ENCODE data around the gene ARFIP1.
A peak's percentile ranks its signal among the peaks of the same experiment; 100 is the strongest.

The ARFIP1 gene

GRCh38 chr4:152937336-152938236, 157.8 kb downstream of the ARFIP1 start:
- peak overlapping the region; percentile 87 for H3K27ac ChIP-seq
- TF ChIP-seq CTCF (conservative IDR thresholded peaks at IDR 0.05), result no peak
- no peak for TF ChIP-seq ZFX (IDR thresholded peaks at IDR 0.05)

- H3K27ac ChIP-seq, result peak overlapping the region; percentile 87
- TF ChIP-seq ZFX (IDR thresholded peaks at IDR 0.05) (no peak), CTCF (conservative IDR thresholded peaks at IDR 0.05) (no peak)
Observed at GRCh38 chr4:152938237-152938947, 158.6 kb downstream of the ARFIP1 start.

GRCh38 chr4:152939621-152940020, 159.9 kb downstream of the ARFIP1 start:
- no peak overlapping the region for H3K27ac ChIP-seq
- TF ChIP-seq CTCF (conservative IDR thresholded peaks at IDR 0.05) (no peak), ZFX (IDR thresholded peaks at IDR 0.05) (no peak)

GRCh38 chr4:152940461-152940860, 160.7 kb downstream of the ARFIP1 start:
- H3K27ac ChIP-seq, result no peak overlapping the region
- no peak for TF ChIP-seq CTCF (conservative IDR thresholded peaks at IDR 0.05)
- no peak for TF ChIP-seq ZFX (IDR thresholded peaks at IDR 0.05)

- no peak overlapping the region for H3K27ac ChIP-seq
- no peak for TF ChIP-seq ZFX (IDR thresholded peaks at IDR 0.05)
- no peak for TF ChIP-seq CTCF (conservative IDR thresholded peaks at IDR 0.05)
Observed at GRCh38 chr4:152941411-152941810, 161.7 kb downstream of the ARFIP1 start.

- TF ChIP-seq CTCF (conservative IDR thresholded peaks at IDR 0.05) (no peak), ZFX (IDR thresholded peaks at IDR 0.05) (no peak)
- no peak overlapping the region for H3K27ac ChIP-seq
Observed at GRCh38 chr4:152942346-152942745, 162.6 kb downstream of the ARFIP1 start.

- H3K27ac ChIP-seq, result no peak overlapping the region
Observed at GRCh38 chr4:152943672-152944071, 163.9 kb downstream of the ARFIP1 start.

More at GRCh38 chr4:152943672-152944071, 163.9 kb downstream of the ARFIP1 start:
- TF ChIP-seq CTCF (conservative IDR thresholded peaks at IDR 0.05) (no peak), ZFX (IDR thresholded peaks at IDR 0.05) (no peak)

Data from C4-2B (cell line).